OCI-LY1 (cell line): ENCODE measurements around the gene ACOT9.

Experiments
- H2AFZ ChIP-seq: fragments of 200-600 bp; sonication (generic), shearing (Covaris generic); 2 replicates; pipeline ENCODE4 v1.6.0; 2014; ENCODE audit warnings: antibody characterized with exemption, mild to moderate bottlenecking, low read length
- H3F3A ChIP-seq: fragments of 200-600 bp; sonication (generic), shearing (Covaris generic); 2 replicates; pipeline ENCODE4 v1.6.0; 2014; ENCODE audit warnings: mild to moderate bottlenecking, antibody characterized with exemption, low read length, moderate library complexity; ENCODE audit not compliant: insufficient read depth
- H3K27ac ChIP-seq: fragments of 200-600 bp; sonication (generic); 2 replicates; pipeline ENCODE4 v1.5.1; 2014; ENCODE audit warnings: low read length, mixed run types, mild to moderate bottlenecking, low read depth; ENCODE audit not compliant: poor library complexity, severe bottlenecking
- H3K27me3 ChIP-seq: fragments of 200-600 bp; sonication (generic); 2 replicates; pipeline ENCODE4 v1.6.0; 2014; ENCODE audit warnings: antibody characterized with exemption, mild to moderate bottlenecking, low read length, moderate library complexity; ENCODE audit not compliant: insufficient read depth
- H3K36me3 ChIP-seq: fragments of 200-600 bp; sonication (generic); 2 replicates; pipeline ENCODE4 v1.6.1; 2014; ENCODE audit warnings: mild to moderate bottlenecking, antibody characterized with exemption, low read length, moderate library complexity, mixed read lengths; ENCODE audit not compliant: insufficient read depth
- H3K4me1 ChIP-seq: fragments of 200-600 bp; sonication (generic); 2 replicates; pipeline ENCODE4 v1.5.1; 2014; ENCODE audit warnings: mild to moderate bottlenecking, low read length, moderate library complexity; ENCODE audit not compliant: insufficient read depth, severe bottlenecking
- H3K4me2 ChIP-seq: fragments of 200-600 bp; sonication (generic), shearing (Covaris generic); 2 replicates; pipeline ENCODE4 v1.6.1; 2014; ENCODE audit warnings: low read length
- H3K4me3 ChIP-seq: fragments of 200-600 bp; sonication (generic); 2 replicates; pipeline ENCODE4 v1.5.1; 2014; ENCODE audit warnings: low read length, low read depth, mild to moderate bottlenecking, mixed read lengths; ENCODE audit not compliant: poor library complexity, severe bottlenecking
- H3K79me2 ChIP-seq: fragments of 200-600 bp; shearing (Covaris generic); 2 replicates; pipeline ENCODE4 v1.6.1; 2016; ENCODE audit warnings: mixed run types, low read length, mixed read lengths; ENCODE audit not compliant: insufficient read depth
- H3K9ac ChIP-seq: fragments of 200-600 bp; sonication (generic), shearing (Covaris generic); 2 replicates; pipeline ENCODE4 v1.6.1; 2014; ENCODE audit warnings: mild to moderate bottlenecking, low read length, mixed read lengths
- H3K9me2 ChIP-seq: fragments of 200-600 bp; sonication (generic), shearing (Covaris generic); 2 replicates; pipeline ENCODE4 v1.6.1; 2014; ENCODE audit warnings: low read depth, mild to moderate bottlenecking, low read length, mixed read lengths
- H3K9me3 ChIP-seq: fragments of 200-600 bp; shearing (Covaris generic); 2 replicates; pipeline ENCODE4 v1.6.1; 2014; ENCODE audit warnings: low read length, mixed read lengths
- H4K20me1 ChIP-seq: fragments of 200-600 bp; sonication (generic), shearing (Covaris generic); 2 replicates; pipeline ENCODE4 v1.6.0; 2016; ENCODE audit warnings: mild to moderate bottlenecking, low read length; ENCODE audit not compliant: insufficient read depth
- EZH2 ChIP-seq: fragments of 200-600 bp; sonication (generic), shearing (Covaris generic); IDR thresholded peaks from 2 replicates; pipeline ENCODE4 v1.8.0; 2017; ENCODE audit warnings: borderline replicate concordance, mixed run types, mild to moderate bottlenecking, antibody characterized with exemption, low read length, moderate library complexity, mixed read lengths
- TF ChIP-seq, protein P1 (sequence below): fragments of 200-600 bp; sonication (generic), shearing (Covaris generic); IDR thresholded peaks from 2 replicates; pipeline ENCODE4 v1.5.1; 2017; ENCODE audit warnings: mild to moderate bottlenecking, antibody characterized with exemption, low read length, moderate library complexity, mixed read lengths

ACOT9 gene

DNA sequence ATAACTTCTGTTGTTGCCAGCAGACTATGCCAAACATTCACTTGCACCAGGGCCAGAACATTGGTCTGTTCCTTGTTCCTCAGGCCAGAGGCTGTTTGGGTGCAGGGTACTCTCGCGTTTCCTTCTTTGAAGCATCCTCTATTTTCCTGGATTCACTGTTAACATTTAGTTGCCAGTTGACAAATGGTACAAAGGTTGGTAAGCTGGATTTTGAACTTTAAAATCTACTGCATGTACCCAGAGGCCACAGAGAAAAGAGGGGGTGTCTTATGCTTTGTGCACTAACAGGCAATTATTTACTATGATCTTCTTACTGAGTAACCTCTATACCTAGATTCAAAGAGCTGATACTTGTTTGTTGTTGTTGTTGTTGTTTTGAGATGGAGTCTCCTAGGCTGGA is 27.1 kb upstream of the ACOT9 start:
- Histone ChIP-seq H3K36me3 (no peaks in the 10 kb centered on the region), H3K27ac (no peak overlapping the region), H3K9me2 (no peaks in the 10 kb centered on the region), H3K4me3 (no peak overlapping the region), H3K79me2 (no peaks in the 10 kb centered on the region), H4K20me1 (no peaks in the 10 kb centered on the region), H2AFZ (no peak overlapping the region), H3K9ac (no peak overlapping the region), H3K9me3 (no peaks in the 10 kb centered on the region), H3K27me3 (no peaks in the 10 kb centered on the region), H3K4me2 (no peak overlapping the region), H3K4me1 (peaks cover 27% of the 10 kb centered on the region), H3F3A (no peaks in the 10 kb centered on the region)
- no peak for TF ChIP-seq EZH2
- TF ChIP-seq, protein P1, sequence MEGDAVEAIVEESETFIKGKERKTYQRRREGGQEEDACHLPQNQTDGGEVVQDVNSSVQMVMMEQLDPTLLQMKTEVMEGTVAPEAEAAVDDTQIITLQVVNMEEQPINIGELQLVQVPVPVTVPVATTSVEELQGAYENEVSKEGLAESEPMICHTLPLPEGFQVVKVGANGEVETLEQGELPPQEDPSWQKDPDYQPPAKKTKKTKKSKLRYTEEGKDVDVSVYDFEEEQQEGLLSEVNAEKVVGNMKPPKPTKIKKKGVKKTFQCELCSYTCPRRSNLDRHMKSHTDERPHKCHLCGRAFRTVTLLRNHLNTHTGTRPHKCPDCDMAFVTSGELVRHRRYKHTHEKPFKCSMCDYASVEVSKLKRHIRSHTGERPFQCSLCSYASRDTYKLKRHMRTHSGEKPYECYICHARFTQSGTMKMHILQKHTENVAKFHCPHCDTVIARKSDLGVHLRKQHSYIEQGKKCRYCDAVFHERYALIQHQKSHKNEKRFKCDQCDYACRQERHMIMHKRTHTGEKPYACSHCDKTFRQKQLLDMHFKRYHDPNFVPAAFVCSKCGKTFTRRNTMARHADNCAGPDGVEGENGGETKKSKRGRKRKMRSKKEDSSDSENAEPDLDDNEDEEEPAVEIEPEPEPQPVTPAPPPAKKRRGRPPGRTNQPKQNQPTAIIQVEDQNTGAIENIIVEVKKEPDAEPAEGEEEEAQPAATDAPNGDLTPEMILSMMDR = no peak

GRCh38 chrX:23766650-23767551 is 23.8 kb upstream of the ACOT9 start:
- Histone ChIP-seq H3K36me3 (no peaks in the 10 kb centered on the region), H3K27ac (no peak overlapping the region), H2AFZ (no peak overlapping the region), H3K79me2 (no peaks in the 10 kb centered on the region), H3K9me2 (no peaks in the 10 kb centered on the region), H3F3A (no peaks in the 10 kb centered on the region), H3K4me2 (no peak overlapping the region), H3K4me1 (peaks cover 8% of the 10 kb centered on the region), H3K27me3 (no peaks in the 10 kb centered on the region), H3K9me3 (no peaks in the 10 kb centered on the region), H3K9ac (no peak overlapping the region), H4K20me1 (no peaks in the 10 kb centered on the region), H3K4me3 (no peak overlapping the region)
- TF ChIP-seq EZH2 = no peak
- TF ChIP-seq, protein P1 = no peak

- Histone ChIP-seq H3K36me3 (no peaks in the 10 kb centered on the region), H3K9me3 (no peaks in the 10 kb centered on the region), H3K4me2 (no peak overlapping the region), H3K9me2 (no peaks in the 10 kb centered on the region), H3K4me3 (no peak overlapping the region), H3K27me3 (no peaks in the 10 kb centered on the region), H3K27ac (no peak overlapping the region), H4K20me1 (no peaks in the 10 kb centered on the region), H3K79me2 (no peaks in the 10 kb centered on the region), H2AFZ (no peak overlapping the region), H3K4me1 (peaks cover 8% of the 10 kb centered on the region), H3K9ac (no peak overlapping the region), H3F3A (no peaks in the 10 kb centered on the region)
- TF ChIP-seq, protein P1 = no peak
- no peak for TF ChIP-seq EZH2
Measured at GRCh38 chrX:23765868-23766267, 22.8 kb upstream of the ACOT9 start.
